OCI-LY1 (cell line): ENCODE measurements around the gene PTPRS.

Experiments used
- CTCF ChIP-seq: fragments of 200-600 bp; sonication (generic), shearing (Covaris generic); IDR thresholded peaks from 2 replicates; pipeline ENCODE4 v1.5.1; 2017; ENCODE audit warnings: mild to moderate bottlenecking, antibody characterized with exemption, low read length, moderate library complexity, mixed read lengths
- EZH2 ChIP-seq: fragments of 200-600 bp; sonication (generic), shearing (Covaris generic); IDR thresholded peaks from 2 replicates; pipeline ENCODE4 v1.8.0; 2017; ENCODE audit warnings: borderline replicate concordance, mixed run types, mild to moderate bottlenecking, antibody characterized with exemption, low read length, moderate library complexity, mixed read lengths

GRCh38 chr19:5341981-5342380 lies 1.4 kb upstream of the PTPRS start:
- no peak for TF ChIP-seq CTCF
- TF ChIP-seq EZH2 = no peak
